Activated CD8-positive, alpha-beta memory T cell treated with anti-CD3 and anti-CD28 coated beads for 24 hours (primary cell): Measurements from ENCODE around the gene ANKLE2.
"Not testable (repeated sequence)": the region's sequence is repeated elsewhere in the genome, so short reads cannot be mapped to it uniquely, and the experiment has no call there.

Experiments
- DNase-seq: peaks from one replicate; pipeline ENCODE4 v3.0.0-alpha.2; 2020

The ANKLE2 gene

GRCh38 chr12:132761032-132761920, at the start of gene ANKLE2:
Gene ANKLE2 (minus strand): TSS chr12:132761832. CDS start chr12:132761798, 34 bp downstream.
- peak; percentile 82 for DNase-seq

- DNase-seq, result not testable (repeated sequence)
These were observed 47.8 kb upstream of the ANKLE2 start for GRCh38 chr12:132809391-132809790.

GRCh38 chr12:132807295-132808092, 45.9 kb upstream of the ANKLE2 start:
- no peak for DNase-seq

- peak; percentile 71 for DNase-seq
These were observed 45.2 kb upstream of the ANKLE2 start for GRCh38 chr12:132806857-132807256.

- DNase-seq, result no peak
These were observed 42.8 kb upstream of the ANKLE2 start for GRCh38 chr12:132804426-132804861.

- no peak for DNase-seq
These were observed 42.3 kb upstream of the ANKLE2 start for GRCh38 chr12:132803888-132804287.

- DNase-seq, result no peak
These were observed 41.5 kb upstream of the ANKLE2 start for GRCh38 chr12:132803125-132803524.

GRCh38 chr12:132801741-132802140, 40.1 kb upstream of the ANKLE2 start:
- no peak for DNase-seq

GRCh38 chr12:132798836-132799235, 37.2 kb upstream of the ANKLE2 start:
- DNase-seq, result no peak

GRCh38 chr12:132797820-132798570, 36.4 kb upstream of the ANKLE2 start:
- DNase-seq, result no peak

GRCh38 chr12:132795847-132796246, 34.2 kb upstream of the ANKLE2 start:
- no peak for DNase-seq

GRCh38 chr12:132791940-132792339, 30.3 kb upstream of the ANKLE2 start:
- not testable (repeated sequence) for DNase-seq

- DNase-seq, result no peak
These were observed 27.5 kb upstream of the ANKLE2 start for GRCh38 chr12:132789099-132789471.

- DNase-seq, result no peak
These were observed 26.9 kb upstream of the ANKLE2 start for GRCh38 chr12:132788375-132789098.

- DNase-seq, result no peak
These were observed 26.2 kb upstream of the ANKLE2 start for GRCh38 chr12:132787877-132788276.

- no peak for DNase-seq
These were observed 24.6 kb upstream of the ANKLE2 start for GRCh38 chr12:132786192-132786591.

GRCh38 chr12:132784580-132784979, 22.9 kb upstream of the ANKLE2 start:
- DNase-seq, result no peak

GRCh38 chr12:132783917-132784531, 22.4 kb upstream of the ANKLE2 start:
- no peak for DNase-seq

GRCh38 chr12:132781938-132782337, 20.3 kb upstream of the ANKLE2 start:
- no peak for DNase-seq

- no peak for DNase-seq
These were observed 18.2 kb upstream of the ANKLE2 start for GRCh38 chr12:132779781-132780353.

GRCh38 chr12:132777614-132778013, 16.0 kb upstream of the ANKLE2 start:
- no peak for DNase-seq
